H1 (cell line): ENCODE measurements around the gene CD63. TPM values are rescaled to one million over a fixed set of nuclear protein-coding genes. Genes with fewer than 3 reads are reported as not detected.

Experiments
- CTCF ChIA-PET: fragments of 300-600 bp; sonication (Branson Sonifier 250); formaldehyde crosslinking; loops from one replicate; lab custom pipeline; 2021; ENCODE audit not compliant: partially characterized antibody; lab: Charles Lee
- POLR2A ChIA-PET: fragments of 300-600 bp; sonication (Branson Sonifier 250); formaldehyde crosslinking; loops from one replicate; lab custom pipeline; 2021; ENCODE audit warnings: inconsistent platforms; ENCODE audit not compliant: partially characterized antibody; lab: Charles Lee
- DNase-seq, 2 experiments: peaks; one replicate each; pipeline versions ENCODE4 v3.0.0 to v3.0.0-alpha.2; 2010 to 2022; ENCODE audit warnings: low spot score in 2 of 2, low read depth in 1 of 2, mixed read lengths in 1 of 2
- FAIRE-seq: peaks from 2 replicates; lab custom pipeline; 2011; peaks lifted over from hg19 to GRCh38; lab: Jason Lieb, UNC
- H2AFZ ChIP-seq: 2 replicates; pipeline ENCODE4 v1.8.1; 2012; ENCODE audit warnings: low read length, inconsistent platforms
- H2AK5ac ChIP-seq: 2 replicates; pipeline ENCODE4 v1.6.1; 2013; ENCODE audit warnings: low read depth, low read length
- H2BK120ac ChIP-seq: replicated peaks from 2 replicates; pipeline ENCODE3; 2013; ENCODE audit warnings: low read depth, low read length, inconsistent platforms
- H2BK12ac ChIP-seq: 2 replicates; pipeline ENCODE4 v1.6.1; 2013; ENCODE audit warnings: low read depth, low read length
- H2BK15ac ChIP-seq: 2 replicates; pipeline ENCODE4 v1.6.1; 2013; ENCODE audit warnings: low read length
- H2BK20ac ChIP-seq: 2 replicates; pipeline ENCODE4 v1.6.1; 2013; ENCODE audit warnings: low read length
- H2BK5ac ChIP-seq: 2 replicates; pipeline ENCODE4 v1.6.1; 2013; ENCODE audit warnings: low read depth, low read length
- H3K14ac ChIP-seq: 2 replicates; pipeline ENCODE4 v1.6.1; 2013; ENCODE audit warnings: inconsistent platforms; ENCODE audit not compliant: insufficient read length
- H3K18ac ChIP-seq: 2 replicates; pipeline ENCODE4 v1.6.1; 2013; ENCODE audit warnings: low read length; ENCODE audit errors: extremely low read depth
- H3K23ac ChIP-seq: 2 replicates; pipeline ENCODE4 v1.6.1; 2013; ENCODE audit warnings: inconsistent platforms; ENCODE audit not compliant: insufficient read length
- H3K23me2 ChIP-seq: 2 replicates; pipeline ENCODE4 v1.6.1; 2013; ENCODE audit warnings: low read depth, low read length
- H3K27ac ChIP-seq: 2 replicates; pipeline ENCODE4 v1.6.1; 2011; ENCODE audit warnings: low read depth, low read length, inconsistent platforms
- H3K27me3 ChIP-seq, 4 experiments: replicated peaks in 1 of 4; 1 replicate in 1 of 4; 2 replicates in 3 of 4; pipeline versions ENCODE4 v1.6.1 to v1.8.1; 2011 to 2013; ENCODE audit warnings: low read length in 3 of 4, mild to moderate bottlenecking in 3 of 4, inconsistent platforms in 2 of 4, mixed read lengths in 2 of 4, moderate library complexity in 1 of 4; ENCODE audit not compliant: control insufficient read depth in 3 of 4, insufficient read depth in 3 of 4; ENCODE audit errors: extremely low read depth in 1 of 4
- H3K36me3 ChIP-seq, 4 experiments: 2 replicates each; pipeline versions ENCODE4 v1.6.1 to v1.8.1; 2011 to 2013; ENCODE audit warnings: mild to moderate bottlenecking in 4 of 4, low read length in 3 of 4, moderate library complexity in 2 of 4, control low read depth in 1 of 4, inconsistent platforms in 1 of 4; ENCODE audit not compliant: insufficient read depth in 4 of 4, control insufficient read depth in 2 of 4
- H3K4ac ChIP-seq: replicated peaks from 2 replicates; pipeline ENCODE3; 2013; ENCODE audit warnings: low read length, low read depth, mixed read lengths, inconsistent platforms; ENCODE audit not compliant: insufficient read length
- H3K4me1 ChIP-seq, 4 experiments: replicated peaks in 1 of 4; 1 replicate in 1 of 4; 2 replicates in 3 of 4; pipeline versions ENCODE4 v1.6.1 to v1.8.1; 2011 to 2013; ENCODE audit warnings: low read length in 3 of 4, inconsistent platforms in 2 of 4, mixed read lengths in 1 of 4; ENCODE audit not compliant: insufficient read depth in 4 of 4, control insufficient read depth in 3 of 4
- H3K4me2 ChIP-seq, 2 experiments: 2 replicates each; pipeline versions ENCODE4 v1.6.1 to v1.8.1; 2011 to 2013; ENCODE audit warnings: low read depth in 2 of 2, low read length in 2 of 2, control low read depth in 1 of 2, inconsistent platforms in 1 of 2, mild to moderate bottlenecking in 1 of 2; ENCODE audit not compliant: insufficient read depth in 1 of 2
- H3K4me3 ChIP-seq, 4 experiments: fragments of 200-600, 300-600 bp in 1 of 4; sonication (generic), shearing (Covaris generic), sonication (Bioruptor Twin) in 1 of 4; 2 replicates each; pipeline versions ENCODE4 v1.5.1 to v1.8.1; 2011 to 2016; ENCODE audit warnings: low read length in 4 of 4, low read depth in 3 of 4, control low read depth in 2 of 4, inconsistent platforms in 2 of 4, mild to moderate bottlenecking in 2 of 4, mixed read lengths in 1 of 4, moderate library complexity in 1 of 4; ENCODE audit not compliant: insufficient read depth in 2 of 4; ENCODE audit errors: extremely low read depth in 1 of 4
- H3K56ac ChIP-seq: replicated peaks from 2 replicates; pipeline ENCODE3; 2013; ENCODE audit warnings: low read depth, mild to moderate bottlenecking, mixed read lengths, low read length, inconsistent platforms; ENCODE audit not compliant: insufficient read length
- H3K79me1 ChIP-seq: 2 replicates; pipeline ENCODE4 v1.6.1; 2013; ENCODE audit warnings: low read depth, low read length, control low read depth
- H3K79me2 ChIP-seq, 2 experiments: 2 replicates each; pipeline versions ENCODE4 v1.6.1 to v1.8.1; 2012 to 2013; ENCODE audit warnings: low read length in 2 of 2, mild to moderate bottlenecking in 2 of 2, inconsistent platforms in 1 of 2; ENCODE audit not compliant: insufficient read depth in 2 of 2, control insufficient read depth in 1 of 2
- H3K9ac ChIP-seq, 4 experiments: replicated peaks in 1 of 4; 1 replicate in 1 of 4; 2 replicates in 3 of 4; pipeline versions ENCODE4 v1.6.1 to v1.8.1; 2011 to 2013; ENCODE audit warnings: low read depth in 3 of 4, low read length in 3 of 4, control low read depth in 2 of 4, mild to moderate bottlenecking in 2 of 4, moderate library complexity in 2 of 4, inconsistent platforms in 1 of 4; ENCODE audit errors: extremely low read depth in 1 of 4
- H3K9me3 ChIP-seq, 2 experiments: 2 replicates each; pipeline versions ENCODE4 v1.6.1 to v1.8.1; 2012 to 2013; ENCODE audit warnings: mild to moderate bottlenecking in 2 of 2, moderate library complexity in 2 of 2, control low read depth in 1 of 2, inconsistent platforms in 1 of 2, low read depth in 1 of 2, low read length in 1 of 2, mixed read lengths in 1 of 2; ENCODE audit not compliant: insufficient read depth in 2 of 2
- H4K20me1 ChIP-seq, 2 experiments: replicated peaks in 1 of 2; 2 replicates each; pipeline versions ENCODE3 to v1.8.1; 2011 to 2013; ENCODE audit warnings: inconsistent platforms in 2 of 2, low read length in 2 of 2, mild to moderate bottlenecking in 1 of 2; ENCODE audit not compliant: insufficient read depth in 2 of 2, control insufficient read depth in 1 of 2
- H4K5ac ChIP-seq: 2 replicates; pipeline ENCODE4 v1.6.1; 2013; ENCODE audit warnings: low read length, low read depth, mixed read lengths, inconsistent platforms; ENCODE audit not compliant: insufficient read length
- H4K8ac ChIP-seq: 2 replicates; pipeline ENCODE4 v1.8.0; 2013; ENCODE audit warnings: mild to moderate bottlenecking, moderate library complexity, low read length, inconsistent platforms; ENCODE audit not compliant: insufficient read depth; ENCODE audit errors: extremely low read depth
- H4K91ac ChIP-seq: replicated peaks from 2 replicates; pipeline ENCODE3; 2013; ENCODE audit warnings: low read length, mixed read lengths, inconsistent platforms; ENCODE audit not compliant: insufficient read length
- BRCA1 ChIP-seq: IDR thresholded peaks from 2 replicates; pipeline ENCODE4 v1.6.1; 2012; ENCODE audit warnings: low read depth, low read length, improper control_type of control experiment
- PHF8 ChIP-seq: fragments of 200-600 bp; sonication (generic); conservative IDR thresholded peaks from 2 replicates; pipeline ENCODE4 v1.7.1; 2012; ENCODE audit warnings: low read depth, mild to moderate bottlenecking, inconsistent platforms, low read length, moderate library complexity
- TEAD4 ChIP-seq: IDR thresholded peaks from 2 replicates; pipeline ENCODE4 v1.6.1; 2012; ENCODE audit warnings: low read depth, low read length, inconsistent platforms, mixed read lengths
- WGBS, 2 experiments: shearing (Covaris generic) in 1 of 2; methylation state at CpG; one replicate each; pipeline versions ENCODE4 v1.1.6 to v1.1.7; 2013 to 2015; ENCODE audit warnings: low lambda C conversion rate in 2 of 2, mixed read lengths in 2 of 2, inconsistent platforms in 1 of 2, low coverage in 1 of 2, missing lambda C conversion rate in 1 of 2; ENCODE audit not compliant: insufficient replicate concordance in 2 of 2, insufficient coverage in 1 of 2, insufficient read length in 1 of 2; ENCODE audit errors: extremely low coverage in 1 of 2, missing lambda C conversion rate in 1 of 2; 5-methylcytosine and 5-hydroxymethylcytosine counted together
- polyA plus RNA-seq, 7 experiments: library from polyadenylated mRNA; depleted of rRNA in 3 of 7; stranded (reverse) in 5 of 7; unstranded in 2 of 7; fragments of >200 nt in 5 of 7; fragments of 200-250 nt in 2 of 7; gene quantifications; 1 replicate in 5 of 7; 2 replicates in 1 of 7; 4 replicates in 1 of 7; pipeline versions ENCODE4 v1.2.1 to v1.2.3, GENCODE V29; 2011 to 2013; ENCODE audit warnings: missing spikeins in 2 of 7, mixed read lengths in 2 of 7
- total RNA-seq: library from RNA; stranded (reverse); fragmentation: NEBNext Ultra II Directional; extraction: Animal tissue kit (Norgen Biotek cat#: 25700); gene quantifications from 2 replicates; pipeline ENCODE4 v1.2.1, GENCODE V29; 2021
- TF ChIP-seq, protein P1 (sequence below): IDR thresholded peaks from 2 replicates; pipeline ENCODE4 v1.6.1; 2011; ENCODE audit warnings: low read depth, mild to moderate bottlenecking, low read length; ENCODE audit not compliant: insufficient read depth

The CD63 gene
- total and polyA plus RNA-seq, 2 of the 8 experiments (the other 6 are each of a cell fraction or from before 2014, with no cell fraction given): 440 to 526 TPM

DNA sequence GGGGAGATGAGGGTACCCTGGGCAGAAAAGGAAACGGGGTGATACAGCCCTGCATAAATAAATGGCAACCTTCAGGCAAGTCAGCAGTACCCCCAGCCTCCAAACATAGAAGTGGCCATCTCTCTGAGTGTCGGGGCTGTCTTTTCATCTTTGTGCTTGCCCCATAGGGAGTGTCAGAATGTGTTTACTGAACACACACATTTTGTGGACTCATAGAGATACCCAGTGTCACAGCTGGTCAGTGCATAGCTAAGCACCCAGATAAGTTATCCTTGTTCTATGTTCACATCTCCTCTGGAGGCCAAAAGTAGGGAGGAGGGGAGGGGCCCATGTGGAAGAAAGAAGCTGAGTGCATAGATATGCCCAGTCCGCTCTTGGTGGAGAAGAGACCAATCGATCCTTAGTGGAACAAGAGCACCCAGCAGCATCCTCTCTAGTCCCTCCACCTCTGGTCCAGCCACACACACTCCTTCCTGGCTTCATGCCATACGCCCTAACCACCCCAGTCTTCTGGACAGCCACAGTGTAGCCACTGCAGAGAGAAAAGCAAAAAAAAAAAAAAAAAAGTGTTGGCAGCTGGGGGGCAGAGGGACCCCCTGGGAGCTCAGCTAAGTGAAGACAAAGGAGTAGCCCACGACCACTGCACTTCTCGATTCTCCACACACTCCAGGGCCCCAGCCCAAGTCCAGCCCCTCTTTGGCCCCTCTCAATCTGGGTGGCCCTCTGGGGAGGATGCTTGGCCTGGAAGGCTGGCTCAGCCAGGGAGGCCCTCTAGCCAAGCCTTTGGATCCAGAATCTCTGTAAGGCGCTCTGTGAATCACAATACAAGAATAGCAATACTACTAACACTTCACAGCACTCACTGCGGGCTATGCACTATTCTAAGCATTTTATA lies 23.7 kb downstream of the CD63 start:
- Histone ChIP-seq H3K56ac (no peak overlapping the region), H3K18ac (no peak overlapping the region), H3K79me1 (peaks cover 14% of the 10 kb centered on the region; the same call in 1 of the 2 replicates)
- TF ChIP-seq PHF8: no peak
- TF ChIP-seq, protein P1, sequence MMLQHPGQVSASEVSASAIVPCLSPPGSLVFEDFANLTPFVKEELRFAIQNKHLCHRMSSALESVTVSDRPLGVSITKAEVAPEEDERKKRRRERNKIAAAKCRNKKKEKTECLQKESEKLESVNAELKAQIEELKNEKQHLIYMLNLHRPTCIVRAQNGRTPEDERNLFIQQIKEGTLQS: no peak
- TF ChIP-seq TEAD4: no peak
- TF ChIP-seq BRCA1: no peak
- TF ChIP-seq, all 59 proteins: peak for 0
- Histone ChIP-seq H2BK5ac (no peak overlapping the region), H4K91ac (no peak overlapping the region), H4K20me1 (peaks cover 0 to 13% of the 10 kb centered on the region in 2 experiments), H2BK15ac (no peak overlapping the region), H4K8ac (no peak overlapping the region; the same call in 1 of the 2 replicates), H3K27ac (no peak overlapping the region), H2BK120ac (no peak overlapping the region), H3K4me3 (peak overlapping the region in 1 of 4 experiments; percentile 88; a peak in 4 of 8 replicates), H3K9me3 (no peaks in the 10 kb centered on the region), H3K23ac (no peak overlapping the region), H2BK20ac (no peak overlapping the region), H3K4ac (no peak overlapping the region), H2BK12ac (no peak overlapping the region), H3K4me2 (peak overlapping the region; percentile 91 to 100; a peak in 2 of 4 replicates), H3K79me2 (peaks cover 0 to 32% of the 10 kb centered on the region in 2 experiments; a peak in 2 of 4 replicates), H3K14ac (no peak overlapping the region), H3K23me2 (peaks cover 15% of the 10 kb centered on the region), H3K36me3 (peaks cover 0 to 3% (median 0%) of the 10 kb centered on the region in 4 experiments; a peak in 1 of 8 replicates), H3K4me1 (peaks cover 0 to 25% (median 8%) of the 10 kb centered on the region in 4 experiments; a peak in 5 of 7 replicates), H2AK5ac (no peak overlapping the region), H2AFZ (no peak overlapping the region), H3K27me3 (peaks cover 0 to 3% (median 0%) of the 10 kb centered on the region in 4 experiments; a peak in 4 of 7 replicates), H3K9ac (no peak overlapping the region), H4K5ac (no peak overlapping the region)
- DNase-seq: no peak
- WGBS, 2 experiments: 81% methylated on average over 8 of the region's 9 CpGs; no CpG with 5 or more reads in 1 of the 2 experiments
- ChIA-PET CTCF (interaction anchor here (0.7 to 5.1 kb wide), 29 partner anchors 9 to 1229 kb away, joined by 3 to 38 read pairs (median 6); partner anchors contain the start of genes BLOC1S1, CD63, MUCL1 and RDH5), POLR2A (interaction anchor here (1.0 to 3.6 kb wide), 7 partner anchors 12 to 39 kb away, joined by 4 to 39 read pairs (median 9); partner anchors contain the start of genes BLOC1S1 and CD63)
- no peak for FAIRE-seq
